IPS DF 6.9 (cell line): Measurements from ENCODE around the gene CLDN4.

Experiments used
- DNase-seq: peaks from one replicate; pipeline ENCODE4 v3.0.0-alpha.2; 2013; ENCODE audit warnings: low read depth, low spot score
- H3K27ac ChIP-seq: one replicate; pipeline ENCODE4 v1.5.1; 2013; ENCODE audit warnings: low read length, control low read depth
- H3K27me3 ChIP-seq: 2 replicates; pipeline ENCODE4 v1.6.1; 2013; ENCODE audit warnings: mild to moderate bottlenecking, low read length; ENCODE audit not compliant: control insufficient read depth, insufficient read depth
- H3K36me3 ChIP-seq: 2 replicates; pipeline ENCODE4 v1.6.1; 2013; ENCODE audit warnings: low read length; ENCODE audit not compliant: control insufficient read depth, insufficient read depth
- H3K4me1 ChIP-seq: 2 replicates; pipeline ENCODE4 v1.6.1; 2013; ENCODE audit warnings: low read length; ENCODE audit not compliant: control insufficient read depth, insufficient read depth
- H3K4me3 ChIP-seq: 2 replicates; pipeline ENCODE4 v1.5.1; 2013; ENCODE audit warnings: mild to moderate bottlenecking, low read length
- H3K9me3 ChIP-seq: 2 replicates; pipeline ENCODE4 v1.6.1; 2013; ENCODE audit warnings: low read length, inconsistent platforms; ENCODE audit not compliant: control insufficient read depth, insufficient read depth
- WGBS: extraction: QIAGEN DNeasy Blood & Tissue Kit; methylation state at CpG from one replicate; pipeline ENCODE4 v1.1.7; 2013; ENCODE audit warnings: mixed read lengths, missing lambda C conversion rate; ENCODE audit not compliant: insufficient read length, insufficient coverage; 5-methylcytosine and 5-hydroxymethylcytosine counted together

Gene CLDN4

GRCh38 chr7:73872056-73872908, 41.5 kb downstream of the CLDN4 start:
- peaks cover 8% of the 10 kb centered on the region for H3K4me1 ChIP-seq
- H3K27ac ChIP-seq: no peak overlapping the region
- H3K9me3 ChIP-seq: no peaks in the 10 kb centered on the region
- no peak for DNase-seq
- no peak overlapping the region for H3K4me3 ChIP-seq
- H3K36me3 ChIP-seq: no peaks in the 10 kb centered on the region
- no peaks in the 10 kb centered on the region for H3K27me3 ChIP-seq
- no CpG with 5 or more reads among the region's 13 CpGs for WGBS

GRCh38 chr7:73876361-73876760, 45.6 kb downstream of the CLDN4 start:
- WGBS: no CpG with 5 or more reads among the region's 8 CpGs
- H3K27me3 ChIP-seq: no peaks in the 10 kb centered on the region
- no peak overlapping the region for H3K4me3 ChIP-seq
- peaks cover 2% of the 10 kb centered on the region for H3K4me1 ChIP-seq
- no peak overlapping the region for H3K27ac ChIP-seq
- H3K9me3 ChIP-seq: no peaks in the 10 kb centered on the region
- DNase-seq: no peak
- no peaks in the 10 kb centered on the region for H3K36me3 ChIP-seq

GRCh38 chr7:73876973-73877372, 46.2 kb downstream of the CLDN4 start:
- H3K27me3 ChIP-seq: no peaks in the 10 kb centered on the region
- no peak overlapping the region for H3K27ac ChIP-seq
- no peaks in the 10 kb centered on the region for H3K9me3 ChIP-seq
- no peaks in the 10 kb centered on the region for H3K36me3 ChIP-seq
- H3K4me1 ChIP-seq: no peaks in the 10 kb centered on the region
- WGBS: no CpG with 5 or more reads among the region's 12 CpGs
- H3K4me3 ChIP-seq: no peak overlapping the region
- no peak for DNase-seq

GRCh38 chr7:73879977-73880681, 49.3 kb downstream of the CLDN4 start:
- no CpG with 5 or more reads among the region's 18 CpGs for WGBS
- H3K36me3 ChIP-seq: no peaks in the 10 kb centered on the region
- no peaks in the 10 kb centered on the region for H3K4me1 ChIP-seq
- no peak overlapping the region for H3K4me3 ChIP-seq
- no peaks in the 10 kb centered on the region for H3K27me3 ChIP-seq
- H3K27ac ChIP-seq: no peak overlapping the region
- H3K9me3 ChIP-seq: no peaks in the 10 kb centered on the region
- DNase-seq: no peak

- no peaks in the 10 kb centered on the region for H3K36me3 ChIP-seq
- H3K4me3 ChIP-seq: no peak overlapping the region
- H3K4me1 ChIP-seq: no peaks in the 10 kb centered on the region
- H3K27ac ChIP-seq: no peak overlapping the region
- H3K27me3 ChIP-seq: no peaks in the 10 kb centered on the region
- no peaks in the 10 kb centered on the region for H3K9me3 ChIP-seq
- WGBS: no CpG with 5 or more reads among the region's 13 CpGs
- DNase-seq: no peak
Observed at GRCh38 chr7:73880755-73881328, 50.0 kb downstream of the CLDN4 start.

- Histone ChIP-seq H3K9me3 (no peaks in the 10 kb centered on the region), H3K4me3 (no peak overlapping the region), H3K4me1 (0 out of 2 replicates have a peak, but pooled peaks cover 2% of the 10 kb centered on the region), H3K27ac (no peak overlapping the region), H3K27me3 (no peaks in the 10 kb centered on the region), H3K36me3 (no peaks in the 10 kb centered on the region)
- no peak for DNase-seq
- WGBS: no CpG with 5 or more reads among the region's 5 CpGs
Observed at GRCh38 chr7:73881352-73882046, 50.7 kb downstream of the CLDN4 start.

GRCh38 chr7:73882047-73882402, 51.2 kb downstream of the CLDN4 start:
- no peaks in the 10 kb centered on the region for H3K27me3 ChIP-seq
- DNase-seq: no peak
- no peak overlapping the region for H3K4me3 ChIP-seq
- no peak overlapping the region for H3K27ac ChIP-seq
- H3K36me3 ChIP-seq: no peaks in the 10 kb centered on the region
- 0 out of 2 replicates have a peak, but pooled peaks cover 2% of the 10 kb centered on the region for H3K4me1 ChIP-seq
- no CpG with 5 or more reads among the region's 3 CpGs for WGBS
- H3K9me3 ChIP-seq: no peaks in the 10 kb centered on the region
